IMR-90 (cell line): ENCODE results near the gene FOLR2. TPM values are rescaled to one million over a fixed set of nuclear protein-coding genes. Genes with fewer than 3 reads are reported as not detected.

Experiments used
- ATAC-seq: fragments of 200-7000 bp; cut with Tn5 transposase; 2 replicates; pipeline ENCODE4 v1.9.1; 2020; ENCODE audit warnings: low read depth, mild to moderate bottlenecking, moderate library complexity
- Bru-seq: library from RNA; stranded (reverse); fragments of 400-500 nt; gene quantifications from one replicate; lab custom pipeline; 2021; lab: Mats Ljungman, UMichigan
- BruChase-seq, 2 experiments: library from RNA; stranded (reverse); fragments of 400-500 nt; gene quantifications; one replicate each; lab custom pipeline; 2021; lab: Mats Ljungman, UMichigan
- BruUV-seq: library from RNA; stranded (reverse); fragments of 400-500 nt; replicated peaks from 2 replicates; lab custom pipeline; 2021; lab: Mats Ljungman, UMichigan
- CTCF ChIA-PET: fragments of 300-600 bp; formaldehyde crosslinking; extraction: SDS; loops from one replicate; lab custom pipeline; 2021; ENCODE audit warnings: antibody characterized with exemption; lab: Yijun Ruan, JAX
- POLR2A ChIA-PET: fragments of 300-600 bp; sonication (Branson Sonifier 250); formaldehyde crosslinking; loops from one replicate; lab custom pipeline; 2022; ENCODE audit warnings: antibody characterized with exemption; ENCODE audit not compliant: unreplicated experiment; lab: Charles Lee
- DNase-seq: peaks from one replicate; pipeline ENCODE4 v3.0.0; 2013
- H2AFZ ChIP-seq: replicated peaks from 2 replicates; pipeline ENCODE3; 2013; ENCODE audit warnings: low read length, mild to moderate bottlenecking; ENCODE audit not compliant: poor library complexity
- H2AK5ac ChIP-seq: 2 replicates; pipeline ENCODE4 v1.6.1; 2013; ENCODE audit warnings: low read depth, low read length, inconsistent platforms
- H2AK9ac ChIP-seq: replicated peaks from 2 replicates; pipeline ENCODE3; 2013; ENCODE audit warnings: mild to moderate bottlenecking, low read depth, low read length, moderate library complexity; ENCODE audit not compliant: poor library complexity
- H2BK120ac ChIP-seq: 2 replicates; pipeline ENCODE4 v1.6.1; 2013; ENCODE audit warnings: low read depth, low read length, inconsistent platforms
- H2BK15ac ChIP-seq: 3 replicates; pipeline ENCODE4 v1.6.1; 2013; ENCODE audit warnings: low read depth, low read length, inconsistent platforms
- H2BK20ac ChIP-seq: 2 replicates; pipeline ENCODE4 v1.6.1; 2013; ENCODE audit warnings: low read depth, mild to moderate bottlenecking, inconsistent platforms, low read length, moderate library complexity
- H2BK5ac ChIP-seq: 2 replicates; pipeline ENCODE4 v1.6.1; 2013; ENCODE audit warnings: mild to moderate bottlenecking, low read depth, low read length, inconsistent platforms; ENCODE audit not compliant: poor library complexity, severe bottlenecking
- H3K14ac ChIP-seq: replicated peaks from 2 replicates; pipeline ENCODE4 v1.6.1; 2013; ENCODE audit warnings: low read depth, low read length, inconsistent platforms
- H3K18ac ChIP-seq: 2 replicates; pipeline ENCODE4 v1.6.1; 2013; ENCODE audit warnings: low read depth, low read length, control low read depth
- H3K23ac ChIP-seq: 2 replicates; pipeline ENCODE4 v1.6.1; 2013; ENCODE audit warnings: low read depth, low read length, inconsistent platforms
- H3K27ac ChIP-seq: 2 replicates; pipeline ENCODE4 v1.5.1; 2013; ENCODE audit warnings: mild to moderate bottlenecking, control low read depth, low read length; ENCODE audit not compliant: insufficient read depth
- H3K27me3 ChIP-seq: 2 replicates; pipeline ENCODE4 v1.6.1; 2013; ENCODE audit warnings: low read length; ENCODE audit not compliant: control insufficient read depth, insufficient read depth
- H3K36me3 ChIP-seq: 2 replicates; pipeline ENCODE4 v1.6.1; 2013; ENCODE audit warnings: low read length, mixed read lengths; ENCODE audit not compliant: control insufficient read depth, insufficient read depth
- H3K4ac ChIP-seq: 2 replicates; pipeline ENCODE4 v1.6.1; 2013; ENCODE audit warnings: low read depth, low read length, inconsistent platforms
- H3K4me1 ChIP-seq: 2 replicates; pipeline ENCODE4 v1.6.1; 2013; ENCODE audit warnings: low read length, mixed read lengths; ENCODE audit not compliant: control insufficient read depth, insufficient read depth
- H3K4me2 ChIP-seq: 2 replicates; pipeline ENCODE4 v1.6.1; 2013; ENCODE audit warnings: low read depth, mild to moderate bottlenecking, control low read depth, low read length, moderate library complexity
- H3K4me3 ChIP-seq: 2 replicates; pipeline ENCODE4 v1.5.1; 2013; ENCODE audit warnings: low read depth, mild to moderate bottlenecking, control low read depth, low read length, moderate library complexity; ENCODE audit not compliant: insufficient read depth
- H3K56ac ChIP-seq: 2 replicates; pipeline ENCODE4 v1.6.1; 2013; ENCODE audit warnings: low read length, inconsistent platforms; ENCODE audit not compliant: insufficient read depth; ENCODE audit errors: extremely low read depth
- H3K79me1 ChIP-seq, 2 experiments: 2 replicates each; pipeline ENCODE4 v1.6.1; 2013; ENCODE audit warnings: low read length in 2 of 2, inconsistent platforms in 1 of 2, low read depth in 1 of 2
- H3K9ac ChIP-seq: 2 replicates; pipeline ENCODE4 v1.6.1; 2013; ENCODE audit warnings: low read depth, low read length, control low read depth
- H3K9me1 ChIP-seq: 2 replicates; pipeline ENCODE4 v1.6.1; 2013; ENCODE audit warnings: low read length, inconsistent platforms; ENCODE audit not compliant: insufficient read depth
- H3K9me3 ChIP-seq: 2 replicates; pipeline ENCODE4 v1.6.1; 2013; ENCODE audit warnings: low read length; ENCODE audit not compliant: control insufficient read depth, insufficient read depth
- H4K20me1 ChIP-seq: 2 replicates; pipeline ENCODE4 v1.6.1; 2013; ENCODE audit warnings: low read length, inconsistent platforms; ENCODE audit not compliant: insufficient read depth
- H4K5ac ChIP-seq: 2 replicates; pipeline ENCODE4 v1.6.1; 2013; ENCODE audit warnings: mild to moderate bottlenecking, low read depth, low read length, control low read depth
- H4K8ac ChIP-seq, 2 experiments: 2 replicates each; pipeline ENCODE4 v1.6.1; 2013; ENCODE audit warnings: low read depth in 2 of 2, low read length in 2 of 2, control low read depth in 1 of 2, inconsistent platforms in 1 of 2
- H4K91ac ChIP-seq: 2 replicates; pipeline ENCODE4 v1.6.1; 2013; ENCODE audit warnings: low read depth, low read length, inconsistent platforms; ENCODE audit not compliant: insufficient read depth
- BHLHE40 ChIP-seq: fragments of 150-350 bp; IDR thresholded peaks from 2 replicates; pipeline ENCODE4 v1.6.1; 2016; ENCODE audit warnings: mild to moderate bottlenecking, low read depth, low read length
- CEBPB ChIP-seq: IDR thresholded peaks from 2 replicates; pipeline ENCODE4 v1.6.1; 2012; ENCODE audit warnings: low read depth, low read length, improper control_type of control experiment
- FOS ChIP-seq: fragments of 150-350 bp; IDR thresholded peaks from 2 replicates; pipeline ENCODE4 v1.6.1; 2016; ENCODE audit warnings: low read depth, low read length
- MAFK ChIP-seq: IDR thresholded peaks from 2 replicates; pipeline ENCODE4 v1.6.1; 2012; ENCODE audit warnings: low read depth, low read length, improper control_type of control experiment
- MAZ ChIP-seq: IDR thresholded peaks from 2 replicates; pipeline ENCODE4 v1.6.1; 2012; ENCODE audit warnings: low read depth, mild to moderate bottlenecking, low read length, improper control_type of control experiment, moderate library complexity, borderline replicate concordance
- MXI1 ChIP-seq: IDR thresholded peaks from 2 replicates; pipeline ENCODE4 v1.6.1; 2012; ENCODE audit warnings: low read depth, mild to moderate bottlenecking, low read length, moderate library complexity, borderline replicate concordance
- NFE2L2 ChIP-seq: fragments of 150-350 bp; IDR thresholded peaks from 2 replicates; pipeline ENCODE4 v1.6.1; 2016; ENCODE audit warnings: low read depth, mild to moderate bottlenecking, low read length
- RAD21 ChIP-seq: IDR thresholded peaks from 2 replicates; pipeline ENCODE4 v1.6.1; 2012; ENCODE audit warnings: low read length, improper control_type of control experiment
- RCOR1 ChIP-seq: IDR thresholded peaks from 2 replicates; pipeline ENCODE4 v1.6.1; 2012; ENCODE audit warnings: mild to moderate bottlenecking, low read length, improper control_type of control experiment; ENCODE audit not compliant: insufficient replicate concordance
- RFX5 ChIP-seq: IDR thresholded peaks from 2 replicates; pipeline ENCODE4 v1.8.0; 2012; ENCODE audit warnings: low read depth, mild to moderate bottlenecking, low read length, moderate library complexity
- SMC3 ChIP-seq: fragments of 150-350 bp; IDR thresholded peaks from 2 replicates; pipeline ENCODE4 v1.6.1; 2016; ENCODE audit warnings: low read depth, mild to moderate bottlenecking, antibody characterized with exemption, low read length, moderate library complexity
- WGBS, 2 experiments: methylation state at CpG; one replicate each; pipeline versions ENCODE4 v1.1.5 to v1.1.7; 2013; ENCODE audit warnings: missing lambda C conversion rate in 2 of 2; ENCODE audit not compliant: insufficient read length in 1 of 2; ENCODE audit errors: extremely low coverage in 2 of 2; 5-methylcytosine and 5-hydroxymethylcytosine counted together
- dilution Hi-C: fragments of 300-500 bp; cut with HindIII; formaldehyde crosslinking; loops from one replicate; pipeline ENCODE4 v1.14.3; 2018; ENCODE audit warnings: low sequenced_read_pairs; ENCODE audit not compliant: unreplicated experiment
- in situ Hi-C: fragments of 300-500 bp; cut with MboI; formaldehyde crosslinking; loops from 3 replicates; pipeline ENCODE4 v1.14.3; 2019; ENCODE audit warnings: low sequenced_read_pairs, inconsistent platforms, mixed read lengths
- intact Hi-C: fragments of 100-400 bp; cut with micrococcal nuclease; formaldehyde crosslinking; loops from 2 replicates; pipeline ENCODE4 v1.10.0; 2022
- long read RNA-seq: library from polyadenylated mRNA; unstranded; transcript quantifications from one replicate; pipeline ENCODE4 v2.0.0, GENCODE V29; 2021; ENCODE audit not compliant: unreplicated experiment
- polyA plus RNA-seq, 3 experiments: library from polyadenylated mRNA; depleted of rRNA; stranded (reverse); fragments of >200 nt; gene quantifications; 2 replicates each; pipeline ENCODE4 v1.2.3, GENCODE V29; 2012; ENCODE audit warnings: low replicate concordance in 1 of 3
- total RNA-seq: library from RNA; depleted of rRNA; stranded (reverse); fragments of >200 nt; gene quantifications from 2 replicates; pipeline ENCODE4 v1.2.3, GENCODE V29; 2012; rRNA removed
- TF ChIP-seq, protein P1 (sequence below): fragments of 150-350 bp; IDR thresholded peaks from 2 replicates; pipeline ENCODE4 v1.6.1; 2016; ENCODE audit warnings: low read depth, mild to moderate bottlenecking, low read length, moderate library complexity, borderline replicate concordance
- TF ChIP-seq, protein P2 (sequence below): conservative IDR thresholded peaks from 2 replicates; pipeline ENCODE4 v1.5.1; 2012; ENCODE audit warnings: mild to moderate bottlenecking, low read depth, low read length, improper control_type of control experiment

The FOLR2 gene
- not detected in 2 replicates for total RNA-seq
- not detected in 2 replicates for polyA plus RNA-seq (2012; rRNA removed)
- polyA plus RNA-seq (2012; cell fraction: cytosol; rRNA removed) = not detected in 2 replicates
- not detected in 2 replicates for polyA plus RNA-seq (2012; cell fraction: nucleus; rRNA removed; ENCODE audit: low replicate concordance)
- Bru-seq, nascent RNA = not detected
- not detected for BruChase-seq, experiment 1, labeled RNA remaining after a 6-hour chase
- BruChase-seq, experiment 2, labeled RNA remaining after a 2-hour chase = not detected
- long read RNA-seq = 0 reads

DNA sequence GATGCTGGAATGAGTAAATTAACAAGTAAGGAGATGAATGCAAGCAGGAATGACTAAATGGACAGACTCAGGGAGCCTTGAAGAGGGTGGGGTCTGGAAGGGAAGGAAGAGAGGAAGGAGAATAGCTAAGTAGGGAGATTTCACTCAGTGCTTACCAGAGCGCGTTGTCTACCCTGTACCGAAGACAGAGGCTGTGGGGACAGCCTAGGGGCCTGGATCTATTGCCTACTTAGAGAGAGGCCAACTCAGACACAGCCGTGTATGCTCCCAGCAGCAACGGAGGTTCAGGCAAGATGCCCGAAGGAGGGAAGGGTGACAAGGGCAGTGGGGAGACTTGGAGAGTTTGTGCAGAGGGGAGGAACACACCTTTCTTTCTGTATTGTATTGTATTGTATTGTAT lies at the start of gene FOLR2:
FOLR2 (plus strand) TSS at position 157 of the 400 bp plus-strand sequence. CDS start 1,791 bp downstream, outside the sequence.
- H3K9me3 ChIP-seq = no peaks in the 10 kb centered on the region
- POLR2A ChIA-PET = interaction anchor here (0.5 kb wide), 1 partner anchor 281 kb away, joined by 3 read pairs; no protein-coding TSS in a partner anchor
- ATAC-seq = no peak

More for the DNA sequence above, at the start of gene FOLR2:
- CTCF ChIA-PET = no interaction called here
- Histone ChIP-seq H3K4me2 (no peak within 1 kb of the TSS), H3K27ac (no peak within 1 kb of the TSS), H3K9ac (no peak within 1 kb of the TSS), H4K91ac (no peak within 1 kb of the TSS), H2AFZ (no peak within 1 kb of the TSS), H2BK120ac (no peak within 1 kb of the TSS), H3K9me1 (no peaks in the 10 kb centered on the region), H4K20me1 (no peaks in the 10 kb centered on the region), H3K4ac (no peak within 1 kb of the TSS), H3K18ac (no peak within 1 kb of the TSS), H3K4me3 (no peak within 1 kb of the TSS), H3K36me3 (no peaks in the 10 kb centered on the region), H2AK5ac (no peak within 1 kb of the TSS), H4K8ac (no peak within 1 kb of the TSS), H3K27me3 (peaks cover 38% of the 10 kb centered on the region), H3K23ac (no peak within 1 kb of the TSS), H2BK15ac (no peak within 1 kb of the TSS), H4K5ac (no peak within 1 kb of the TSS), H3K4me1 (no peaks in the 10 kb centered on the region), H2BK20ac (no peak within 1 kb of the TSS), H2AK9ac (no peak within 1 kb of the TSS), H3K56ac (no peak within 1 kb of the TSS), H3K79me1 (no peaks in the 10 kb centered on the region), H3K14ac (no peak within 1 kb of the TSS), H2BK5ac (no peak within 1 kb of the TSS)
- in situ Hi-C loops = no loop called here
- TF ChIP-seq MXI1 (no peak), RFX5 (no peak), MAFK (no peak), FOS (no peak), CEBPB (no peak), RAD21 (no peak), BHLHE40 (no peak), MAZ (no peak), RCOR1 (no peak), NFE2L2 (no peak), SMC3 (no peak)
- TF ChIP-seq, protein P1, sequence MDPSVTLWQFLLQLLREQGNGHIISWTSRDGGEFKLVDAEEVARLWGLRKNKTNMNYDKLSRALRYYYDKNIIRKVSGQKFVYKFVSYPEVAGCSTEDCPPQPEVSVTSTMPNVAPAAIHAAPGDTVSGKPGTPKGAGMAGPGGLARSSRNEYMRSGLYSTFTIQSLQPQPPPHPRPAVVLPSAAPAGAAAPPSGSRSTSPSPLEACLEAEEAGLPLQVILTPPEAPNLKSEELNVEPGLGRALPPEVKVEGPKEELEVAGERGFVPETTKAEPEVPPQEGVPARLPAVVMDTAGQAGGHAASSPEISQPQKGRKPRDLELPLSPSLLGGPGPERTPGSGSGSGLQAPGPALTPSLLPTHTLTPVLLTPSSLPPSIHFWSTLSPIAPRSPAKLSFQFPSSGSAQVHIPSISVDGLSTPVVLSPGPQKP = no peak
- TF ChIP-seq, protein P2, sequence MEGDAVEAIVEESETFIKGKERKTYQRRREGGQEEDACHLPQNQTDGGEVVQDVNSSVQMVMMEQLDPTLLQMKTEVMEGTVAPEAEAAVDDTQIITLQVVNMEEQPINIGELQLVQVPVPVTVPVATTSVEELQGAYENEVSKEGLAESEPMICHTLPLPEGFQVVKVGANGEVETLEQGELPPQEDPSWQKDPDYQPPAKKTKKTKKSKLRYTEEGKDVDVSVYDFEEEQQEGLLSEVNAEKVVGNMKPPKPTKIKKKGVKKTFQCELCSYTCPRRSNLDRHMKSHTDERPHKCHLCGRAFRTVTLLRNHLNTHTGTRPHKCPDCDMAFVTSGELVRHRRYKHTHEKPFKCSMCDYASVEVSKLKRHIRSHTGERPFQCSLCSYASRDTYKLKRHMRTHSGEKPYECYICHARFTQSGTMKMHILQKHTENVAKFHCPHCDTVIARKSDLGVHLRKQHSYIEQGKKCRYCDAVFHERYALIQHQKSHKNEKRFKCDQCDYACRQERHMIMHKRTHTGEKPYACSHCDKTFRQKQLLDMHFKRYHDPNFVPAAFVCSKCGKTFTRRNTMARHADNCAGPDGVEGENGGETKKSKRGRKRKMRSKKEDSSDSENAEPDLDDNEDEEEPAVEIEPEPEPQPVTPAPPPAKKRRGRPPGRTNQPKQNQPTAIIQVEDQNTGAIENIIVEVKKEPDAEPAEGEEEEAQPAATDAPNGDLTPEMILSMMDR = no peak
- DNase-seq = no peak
- intact Hi-C loops = no loop called here
- dilution Hi-C loops = no loop called here
- WGBS, 2 experiments = no CpG with 5 or more reads among the region's 6 CpGs
- no TSS peak for BruUV-seq
